Bronchial epithelial cell (primary cell): ENCODE results near the gene PADI4. TPM values are rescaled to one million over a fixed set of nuclear protein-coding genes. Genes with fewer than 3 reads are reported as not detected.
A peak's percentile ranks its signal among the peaks of the same experiment; 100 is the strongest.

Source experiments
- DNase-seq: peaks from one replicate; pipeline ENCODE4 v3.0.0-alpha.2; 2010; ENCODE audit warnings: low read depth
- FAIRE-seq: peaks from 2 replicates; lab custom pipeline; 2011; peaks lifted over from hg19 to GRCh38; lab: Jason Lieb, UNC
- H3K27me3 ChIP-seq: 2 replicates; pipeline ENCODE4 v1.5.1; 2011; ENCODE audit warnings: low read length; ENCODE audit not compliant: control insufficient read depth, insufficient read depth
- H3K36me3 ChIP-seq: 2 replicates; pipeline ENCODE4 v1.5.1; 2011; ENCODE audit warnings: low read length; ENCODE audit not compliant: control insufficient read depth, insufficient read depth
- H3K4me3 ChIP-seq: 2 replicates; pipeline ENCODE4 v1.5.1; 2011; ENCODE audit warnings: mild to moderate bottlenecking, low read depth, low read length, control low read depth
- CTCF ChIP-seq: IDR thresholded peaks from 2 replicates; pipeline ENCODE4 v1.5.1; 2011; ENCODE audit warnings: mild to moderate bottlenecking, moderate library complexity, low read length, control low read depth, inconsistent platforms; ENCODE audit not compliant: insufficient read depth, severe bottlenecking
- total RNA-seq: library from RNA; depleted of rRNA; stranded (reverse); fragments of >200 nt; gene quantifications from 2 replicates; pipeline ENCODE4 v1.2.1, GENCODE V29; 2014

PADI4 gene
- total RNA-seq, 1 donor from 2014 or later: not detected

- no peak for TF ChIP-seq CTCF
- Histone ChIP-seq H3K36me3 (no peaks in the 10 kb centered on the region), H3K4me3 (no peak overlapping the region), H3K27me3 (no peaks in the 10 kb centered on the region)
- DNase-seq (peak; percentile 98), FAIRE-seq (no peak)
Measured at GRCh38 chr1:17347769-17348592, 40.0 kb downstream of the PADI4 start.

- DNase-seq (no peak), FAIRE-seq (no peak)
- Histone ChIP-seq H3K27me3 (no peaks in the 10 kb centered on the region), H3K4me3 (no peak overlapping the region), H3K36me3 (no peaks in the 10 kb centered on the region)
- TF ChIP-seq CTCF: no peak
Measured at GRCh38 chr1:17348593-17349234, 40.7 kb downstream of the PADI4 start.

GRCh38 chr1:17350083-17350482, 42.1 kb downstream of the PADI4 start:
- no peak for FAIRE-seq
- Histone ChIP-seq H3K36me3 (no peaks in the 10 kb centered on the region), H3K4me3 (no peak overlapping the region), H3K27me3 (no peaks in the 10 kb centered on the region)
- TF ChIP-seq CTCF: no peak
- DNase-seq: no peak

- Histone ChIP-seq H3K27me3 (no peaks in the 10 kb centered on the region), H3K4me3 (no peak overlapping the region), H3K36me3 (no peaks in the 10 kb centered on the region)
- no peak for TF ChIP-seq CTCF
- DNase-seq (no peak), FAIRE-seq (no peak)
Measured at GRCh38 chr1:17350928-17351446, 43.0 kb downstream of the PADI4 start.

- Histone ChIP-seq H3K36me3 (no peaks in the 10 kb centered on the region), H3K27me3 (no peaks in the 10 kb centered on the region), H3K4me3 (no peak overlapping the region)
- no peak for DNase-seq
- no peak for TF ChIP-seq CTCF
- no peak for FAIRE-seq
Measured at GRCh38 chr1:17351598-17352324, 43.8 kb downstream of the PADI4 start.
